Mononuclear cell (primary cell): ENCODE measurements around the gene CCL4L2. TPM values are rescaled to one million over a fixed set of nuclear protein-coding genes. Genes with fewer than 3 reads are reported as not detected.
"Not testable (repeated sequence)": the region's sequence is repeated elsewhere in the genome, so short reads cannot be mapped to it uniquely, and the experiment has no call there.

ENCODE experiments used
- H3K27me3 ChIP-seq: 2 replicates; pipeline ENCODE4 v1.6.0; 2011; ENCODE audit warnings: low read length, control low read depth; ENCODE audit not compliant: insufficient read depth
- H3K4me1 ChIP-seq: 2 replicates; pipeline ENCODE4 v1.5.1; 2011; ENCODE audit warnings: mild to moderate bottlenecking, low read length, control low read depth; ENCODE audit not compliant: insufficient read depth
- H3K4me3 ChIP-seq: 2 replicates; pipeline ENCODE4 v1.5.1; 2011; ENCODE audit warnings: mild to moderate bottlenecking, low read length, moderate library complexity
- H3K9me3 ChIP-seq: 2 replicates; pipeline ENCODE4 v1.5.1; 2011; ENCODE audit warnings: low read depth, mild to moderate bottlenecking, control low read depth, low read length
- total RNA-seq: library from RNA; depleted of rRNA; stranded (reverse); fragments of >200 nt; gene quantifications from one replicate; pipeline ENCODE4 v1.2.3, GENCODE V29; 2012

The CCL4L2 gene
- total RNA-seq, 1 donor: 7.9 TPM

GRCh38 chr17:36190549-36191330 is 20.1 kb upstream of the CCL4L2 start:
- H3K9me3 ChIP-seq, H3K27me3 ChIP-seq, H3K4me3 ChIP-seq: not testable (repeated sequence)
- peaks cover 85% of the 10 kb centered on the region for H3K4me1 ChIP-seq

GRCh38 chr17:36193216-36193775 is 17.6 kb upstream of the CCL4L2 start:
- no peak overlapping the region for H3K4me3 ChIP-seq
- peaks cover 83% of the 10 kb centered on the region for H3K4me1 ChIP-seq
- no peaks in the 10 kb centered on the region for H3K27me3 ChIP-seq
- no peaks in the 10 kb centered on the region for H3K9me3 ChIP-seq

GRCh38 chr17:36194147-36194831 is 16.6 kb upstream of the CCL4L2 start:
- not testable (repeated sequence) for H3K9me3 ChIP-seq, H3K4me3 ChIP-seq, H3K27me3 ChIP-seq
- peaks cover 84% of the 10 kb centered on the region for H3K4me1 ChIP-seq

- H3K4me1 ChIP-seq: peaks cover 82% of the 10 kb centered on the region
Observed at GRCh38 chr17:36194832-36195433, 15.9 kb upstream of the CCL4L2 start.

GRCh38 chr17:36195434-36196130 is 15.3 kb upstream of the CCL4L2 start:
- Histone ChIP-seq H3K9me3 (no peaks in the 10 kb centered on the region), H3K4me3 (no peak overlapping the region), H3K4me1 (peaks cover 75% of the 10 kb centered on the region), H3K27me3 (no peaks in the 10 kb centered on the region)

More at GRCh38 chr17:36194832-36195433, 15.9 kb upstream of the CCL4L2 start:
- not testable (repeated sequence) for H3K4me3 ChIP-seq, H3K9me3 ChIP-seq, H3K27me3 ChIP-seq

- peaks cover 70% of the 10 kb centered on the region for H3K4me1 ChIP-seq
Observed at GRCh38 chr17:36196131-36196486, 14.8 kb upstream of the CCL4L2 start.

GRCh38 chr17:36197387-36197703 is 13.5 kb upstream of the CCL4L2 start:
- Histone ChIP-seq H3K27me3 (no peaks in the 10 kb centered on the region), H3K4me1 (peaks cover 70% of the 10 kb centered on the region), H3K9me3 (no peaks in the 10 kb centered on the region), H3K4me3 (no peak overlapping the region)

More at GRCh38 chr17:36196131-36196486, 14.8 kb upstream of the CCL4L2 start:
- Histone ChIP-seq H3K4me3 (no peak overlapping the region), H3K27me3 (no peaks in the 10 kb centered on the region), H3K9me3 (no peaks in the 10 kb centered on the region)

GRCh38 chr17:36198831-36199465 is 11.9 kb upstream of the CCL4L2 start:
- no peak overlapping the region for H3K4me3 ChIP-seq
- H3K4me1 ChIP-seq: peaks cover 75% of the 10 kb centered on the region
- no peaks in the 10 kb centered on the region for H3K9me3 ChIP-seq
- no peaks in the 10 kb centered on the region for H3K27me3 ChIP-seq

GRCh38 chr17:36201102-36201501 is 9.8 kb upstream of the CCL4L2 start:
- H3K4me3 ChIP-seq, H3K9me3 ChIP-seq, H3K27me3 ChIP-seq: not testable (repeated sequence)
- H3K4me1 ChIP-seq: peaks cover 68% of the 10 kb centered on the region

GRCh38 chr17:36201506-36201905 is 9.4 kb upstream of the CCL4L2 start:
- H3K27me3 ChIP-seq, H3K9me3 ChIP-seq, H3K4me3 ChIP-seq: not testable (repeated sequence)
- peaks cover 68% of the 10 kb centered on the region for H3K4me1 ChIP-seq

GRCh38 chr17:36203335-36203734 is 7.5 kb upstream of the CCL4L2 start:
- no peaks in the 10 kb centered on the region for H3K27me3 ChIP-seq
- H3K4me3 ChIP-seq: no peak overlapping the region
- peaks cover 54% of the 10 kb centered on the region for H3K4me1 ChIP-seq
- no peaks in the 10 kb centered on the region for H3K9me3 ChIP-seq

GRCh38 chr17:36204724-36205500 is 6.0 kb upstream of the CCL4L2 start:
- Histone ChIP-seq H3K4me3 (no peak overlapping the region), H3K4me1 (peaks cover 47% of the 10 kb centered on the region), H3K27me3 (no peaks in the 10 kb centered on the region), H3K9me3 (no peaks in the 10 kb centered on the region)

GRCh38 chr17:36205637-36206485 is 5.0 kb upstream of the CCL4L2 start:
- Histone ChIP-seq H3K9me3 (no peaks in the 10 kb centered on the region), H3K4me3 (no peak overlapping the region), H3K4me1 (peaks cover 57% of the 10 kb centered on the region), H3K27me3 (no peaks in the 10 kb centered on the region)
